Sigmoid colon (tissue), 4 donors: ENCODE results near the gene HMOX1.

Experiments used
- EP300 ChIP-seq, 4 donors: sonication (generic); formaldehyde crosslinking; IDR thresholded peaks; one replicate each; pipeline ENCODE4 v1.6.1; 2017; ENCODE audit warnings: antibody characterized with exemption in 4 of 4
- TF ChIP-seq, protein P1 (sequence below), 4 experiments: fragments of 450-650 bp in 3 of 4; fragments of 200-600 bp in 1 of 4; IDR thresholded peaks; one replicate each; pipeline ENCODE4 v1.5.1; 2016 to 2019; ENCODE audit warnings: antibody characterized with exemption in 4 of 4, mild to moderate bottlenecking in 3 of 4, moderate library complexity in 2 of 4

DNA sequence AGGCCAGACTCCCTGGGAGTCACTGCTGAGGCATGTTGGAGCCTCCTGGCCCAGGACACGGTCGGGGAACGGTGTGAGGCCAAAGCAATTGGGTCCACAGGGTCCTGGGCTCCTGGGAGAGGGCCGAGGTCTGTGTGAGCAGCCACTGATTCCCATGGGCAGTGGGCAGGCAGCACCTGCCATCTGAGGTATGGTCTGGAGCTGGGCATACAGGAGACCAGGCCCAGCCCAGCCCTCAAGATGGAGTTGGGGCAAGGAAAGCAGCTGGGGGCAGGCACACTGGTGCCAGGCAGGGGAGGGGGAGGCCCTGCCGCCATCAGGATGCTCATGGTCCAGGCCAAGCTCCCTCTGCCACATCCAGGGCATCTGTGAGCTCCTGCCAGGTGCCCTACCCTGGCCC is 32.2 kb upstream of the HMOX1 start:
- TF ChIP-seq, protein P1, sequence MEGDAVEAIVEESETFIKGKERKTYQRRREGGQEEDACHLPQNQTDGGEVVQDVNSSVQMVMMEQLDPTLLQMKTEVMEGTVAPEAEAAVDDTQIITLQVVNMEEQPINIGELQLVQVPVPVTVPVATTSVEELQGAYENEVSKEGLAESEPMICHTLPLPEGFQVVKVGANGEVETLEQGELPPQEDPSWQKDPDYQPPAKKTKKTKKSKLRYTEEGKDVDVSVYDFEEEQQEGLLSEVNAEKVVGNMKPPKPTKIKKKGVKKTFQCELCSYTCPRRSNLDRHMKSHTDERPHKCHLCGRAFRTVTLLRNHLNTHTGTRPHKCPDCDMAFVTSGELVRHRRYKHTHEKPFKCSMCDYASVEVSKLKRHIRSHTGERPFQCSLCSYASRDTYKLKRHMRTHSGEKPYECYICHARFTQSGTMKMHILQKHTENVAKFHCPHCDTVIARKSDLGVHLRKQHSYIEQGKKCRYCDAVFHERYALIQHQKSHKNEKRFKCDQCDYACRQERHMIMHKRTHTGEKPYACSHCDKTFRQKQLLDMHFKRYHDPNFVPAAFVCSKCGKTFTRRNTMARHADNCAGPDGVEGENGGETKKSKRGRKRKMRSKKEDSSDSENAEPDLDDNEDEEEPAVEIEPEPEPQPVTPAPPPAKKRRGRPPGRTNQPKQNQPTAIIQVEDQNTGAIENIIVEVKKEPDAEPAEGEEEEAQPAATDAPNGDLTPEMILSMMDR (IDR thresholded peaks at IDR 0.05) = no peak
- TF ChIP-seq EP300 (IDR thresholded peaks at IDR 0.05) = no peak
